GM12801 (cell line): ENCODE results near the gene FBXO24.

Experiments used
- TF ChIP-seq, protein P1 (sequence below): IDR thresholded peaks from one replicate; pipeline ENCODE4 v1.5.1; 2011; ENCODE audit warnings: control low read depth; ENCODE audit not compliant: insufficient read length; ENCODE audit errors: extremely low read depth

The FBXO24 gene

GRCh38 chr7:100582041-100582579 is 4.0 kb upstream of the FBXO24 start:
- TF ChIP-seq, protein P1, sequence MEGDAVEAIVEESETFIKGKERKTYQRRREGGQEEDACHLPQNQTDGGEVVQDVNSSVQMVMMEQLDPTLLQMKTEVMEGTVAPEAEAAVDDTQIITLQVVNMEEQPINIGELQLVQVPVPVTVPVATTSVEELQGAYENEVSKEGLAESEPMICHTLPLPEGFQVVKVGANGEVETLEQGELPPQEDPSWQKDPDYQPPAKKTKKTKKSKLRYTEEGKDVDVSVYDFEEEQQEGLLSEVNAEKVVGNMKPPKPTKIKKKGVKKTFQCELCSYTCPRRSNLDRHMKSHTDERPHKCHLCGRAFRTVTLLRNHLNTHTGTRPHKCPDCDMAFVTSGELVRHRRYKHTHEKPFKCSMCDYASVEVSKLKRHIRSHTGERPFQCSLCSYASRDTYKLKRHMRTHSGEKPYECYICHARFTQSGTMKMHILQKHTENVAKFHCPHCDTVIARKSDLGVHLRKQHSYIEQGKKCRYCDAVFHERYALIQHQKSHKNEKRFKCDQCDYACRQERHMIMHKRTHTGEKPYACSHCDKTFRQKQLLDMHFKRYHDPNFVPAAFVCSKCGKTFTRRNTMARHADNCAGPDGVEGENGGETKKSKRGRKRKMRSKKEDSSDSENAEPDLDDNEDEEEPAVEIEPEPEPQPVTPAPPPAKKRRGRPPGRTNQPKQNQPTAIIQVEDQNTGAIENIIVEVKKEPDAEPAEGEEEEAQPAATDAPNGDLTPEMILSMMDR, result no peak

DNA sequence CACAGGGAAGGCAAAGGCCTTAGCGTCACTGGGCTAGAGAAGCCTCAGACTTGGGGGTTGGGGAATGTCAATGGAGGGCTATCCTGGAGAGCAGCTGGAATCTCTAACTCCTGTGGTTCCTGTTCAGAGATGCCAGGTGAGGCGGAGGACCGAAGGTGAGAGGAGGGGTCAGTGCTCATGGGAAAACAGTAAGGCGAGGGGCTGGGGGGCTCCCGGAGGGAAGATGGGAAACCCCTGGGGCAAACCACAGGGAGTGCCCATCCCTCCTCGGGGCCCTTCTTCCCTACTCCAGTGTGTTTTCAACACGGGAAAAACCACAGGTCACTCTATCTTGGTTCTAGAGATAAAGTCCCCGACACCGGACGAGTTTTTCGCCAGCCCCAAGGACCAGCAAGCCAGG is 3.5 kb upstream of the FBXO24 start:
- TF ChIP-seq, protein P1, result no peak

- TF ChIP-seq, protein P1, result no peak
These were observed 2.7 kb upstream of the FBXO24 start for GRCh38 chr7:100583132-100584053.

- TF ChIP-seq, protein P1, result no peak
These were observed 2.0 kb upstream of the FBXO24 start for GRCh38 chr7:100584054-100584682.

DNA sequence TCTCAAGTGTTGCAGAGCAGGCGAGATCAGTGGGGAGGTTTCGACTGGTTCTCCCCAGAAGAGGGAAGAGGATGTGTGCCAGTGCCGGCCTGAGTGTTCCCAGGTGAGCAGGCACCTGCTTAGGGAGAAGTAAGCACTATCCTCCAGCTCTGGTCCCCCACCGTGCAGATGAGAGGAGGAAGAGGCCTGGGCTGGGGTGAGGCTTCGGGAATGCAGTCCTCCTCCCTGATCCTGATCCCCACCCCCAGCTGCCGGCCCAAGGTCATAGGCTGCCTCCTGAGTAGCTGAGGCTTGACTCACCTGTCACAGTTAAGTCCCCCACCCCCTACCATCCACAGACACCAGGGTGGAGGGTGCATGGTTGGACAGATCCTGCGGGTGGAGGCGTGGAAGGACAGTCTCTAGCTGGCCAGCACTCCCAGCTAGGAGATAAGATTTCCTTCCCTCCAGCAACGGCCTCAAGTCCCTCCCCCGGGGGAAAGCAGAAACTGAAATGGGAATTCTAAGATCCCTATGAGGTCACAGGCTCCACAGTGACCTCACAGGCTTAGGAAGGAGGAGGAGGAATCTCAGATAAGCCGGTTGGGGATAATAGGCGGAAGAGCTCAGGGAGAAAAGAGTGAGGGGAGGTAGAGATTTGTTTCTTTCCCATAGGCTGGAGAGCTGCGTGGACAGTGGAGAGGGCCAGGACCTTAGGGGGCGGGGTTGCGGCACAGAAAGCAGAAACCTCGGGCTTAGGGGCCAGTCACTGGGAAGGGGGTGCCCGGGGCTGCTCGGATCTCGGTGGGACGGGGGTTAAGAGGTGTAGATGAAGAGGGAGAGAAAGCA is 1.2 kb upstream of the FBXO24 start:
- TF ChIP-seq, protein P1, result no peak

- TF ChIP-seq, protein P1, result no peak
These were observed 440 bp upstream of the FBXO24 start, which contains the start of gene LRCH4 for GRCh38 chr7:100585511-100586265. Gene LRCH4 (minus strand): TSS chr7:100586129. CDS start chr7:100586100, 29 bp downstream.
